GM12891 (cell line): ENCODE measurements around the gene JDP2.

Source experiments
- PAX5 ChIP-seq: IDR thresholded peaks from 2 replicates; pipeline ENCODE4 v1.6.1; 2011; ENCODE audit warnings: low read length, moderate library complexity, mild to moderate bottlenecking; ENCODE audit not compliant: insufficient read depth, severe bottlenecking
- POLR2A ChIP-seq: IDR thresholded peaks from 2 replicates; pipeline ENCODE4 v1.6.1; 2011; ENCODE audit warnings: low read depth, low read length, control low read depth
- POLR2AphosphoS5 ChIP-seq: IDR thresholded peaks from 2 replicates; pipeline ENCODE4 v1.6.1; 2011; ENCODE audit warnings: low read depth, low read length, control low read depth
- POU2F2 ChIP-seq: IDR thresholded peaks from 2 replicates; pipeline ENCODE4 v1.6.1; 2011; ENCODE audit warnings: low read depth, mild to moderate bottlenecking, control low read depth, low read length, moderate library complexity
- SPI1 ChIP-seq: IDR thresholded peaks from 2 replicates; pipeline ENCODE4 v1.6.1; 2011; ENCODE audit warnings: low read depth, low read length, control low read depth
- TAF1 ChIP-seq: IDR thresholded peaks from 2 replicates; pipeline ENCODE4 v1.6.1; 2011; ENCODE audit warnings: low read depth, low read length, control low read depth

DNA sequence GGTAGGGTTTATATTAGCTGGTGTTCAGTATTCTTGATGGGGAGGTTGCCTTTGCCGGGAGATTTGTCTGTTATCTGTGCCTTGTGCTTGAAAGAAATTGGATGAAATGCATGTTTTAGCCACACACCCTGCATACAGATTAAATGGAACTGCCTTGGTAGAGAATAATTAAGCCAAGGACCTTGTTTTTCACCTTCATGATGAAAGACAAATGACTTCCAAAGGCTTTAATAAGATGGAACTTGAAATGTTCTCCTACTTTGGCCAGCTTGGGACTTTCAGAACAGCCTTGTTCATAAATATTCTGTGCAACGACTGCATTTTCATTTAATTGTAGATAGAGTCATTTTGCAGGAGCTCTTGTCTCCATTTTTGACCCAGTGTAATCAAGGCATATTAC lies 21.2 kb downstream of the JDP2 start:
- TF ChIP-seq POLR2A (no peak), TAF1 (no peak), POLR2AphosphoS5 (no peak), PAX5 (no peak), SPI1 (no peak), POU2F2 (no peak)
